ENCODE data around the gene OTUD5.

- TF ChIP-seq CTCF (conservative IDR thresholded peaks at IDR 0.05; ENCODE audit: low read depth, low read length) (no peak), EZH2 (IDR thresholded peaks at IDR 0.05; ENCODE audit: low read length, unreplicated experiment) (no peak)
Measured at GRCh38 chrX:48975541-48975940, 18.1 kb upstream of the OTUD5 start.

Measured in PC-3 (cell line).